HEK293 (cell line): Measurements from ENCODE around the gene TMEM184B.
A peak's percentile ranks its signal among the peaks of the same experiment; 100 is the strongest.

ENCODE experiments used
- CTCF ChIA-PET: fragments of 350-600 bp; formaldehyde crosslinking; extraction: SDS; loops from one replicate; lab custom pipeline; 2021; ENCODE audit warnings: antibody characterized with exemption; lab: Yijun Ruan, JAX
- POLR2A ChIA-PET: fragments of 300-600 bp; formaldehyde crosslinking; extraction: SDS; loops from one replicate; lab custom pipeline; 2020; ENCODE audit warnings: antibody characterized with exemption, inconsistent platforms; lab: Yijun Ruan, JAX
- H3K27ac ChIP-seq: fragments of 200-500 bp; sonication (Bioruptor generic); 2 replicates; pipeline ENCODE4 v1.5.1; 2014; ENCODE audit warnings: low read depth, low read length, control low read depth, inconsistent platforms; ENCODE audit errors: extremely low read depth
- H3K36me3 ChIP-seq, 2 experiments: fragments of 200-500 bp in 1 of 2; sonication (Bioruptor generic) in 1 of 2; 1 replicate in 1 of 2; 2 replicates in 1 of 2; pipeline ENCODE4 v1.5.1; 2014 to 2017; ENCODE audit warnings: inconsistent platforms in 2 of 2, low read length in 2 of 2; ENCODE audit not compliant: control insufficient read depth in 2 of 2, insufficient read depth in 1 of 2
- H3K4me1 ChIP-seq: fragments of 200-500 bp; sonication (Bioruptor generic); 2 replicates; pipeline ENCODE4 v1.5.1; 2014; ENCODE audit warnings: mild to moderate bottlenecking, low read length, inconsistent platforms; ENCODE audit not compliant: control insufficient read depth, insufficient read depth
- H3K4me3 ChIP-seq: 2 replicates; pipeline ENCODE4 v1.5.1; 2011; ENCODE audit warnings: low read depth, mild to moderate bottlenecking, control low read depth, low read length, moderate library complexity
- H3K9me3 ChIP-seq: fragments of 200-500 bp; sonication (Bioruptor generic); 2 replicates; pipeline ENCODE4 v1.5.1; 2014; ENCODE audit warnings: low read depth, low read length, inconsistent platforms; ENCODE audit not compliant: control insufficient read depth, insufficient read depth
- FEZF1 ChIP-seq: fragments of 450-650 bp; formaldehyde crosslinking; IDR thresholded peaks from 2 replicates; pipeline ENCODE4 v1.5.1; 2016; ENCODE audit warnings: missing biosample characterization, missing genetic modification characterization
- GLIS1 ChIP-seq: fragments of 450-650 bp; formaldehyde crosslinking; IDR thresholded peaks from 2 replicates; pipeline ENCODE4 v1.5.1; 2016; ENCODE audit warnings: missing biosample characterization, missing genetic modification characterization
- GLIS2 ChIP-seq: fragments of 450-650 bp; formaldehyde crosslinking; IDR thresholded peaks from 2 replicates; pipeline ENCODE4 v1.5.1; 2016; ENCODE audit warnings: missing biosample characterization, missing genetic modification characterization
- PRDM1 ChIP-seq: fragments of 450-650 bp; formaldehyde crosslinking; IDR thresholded peaks from 2 replicates; pipeline ENCODE4; 2016; ENCODE audit warnings: missing biosample characterization, missing genetic modification characterization
- SCRT1 ChIP-seq: fragments of 450-650 bp; formaldehyde crosslinking; IDR thresholded peaks from 2 replicates; pipeline ENCODE4 v1.5.1; 2016; ENCODE audit warnings: missing biosample characterization, missing genetic modification characterization, borderline replicate concordance
- YY1 ChIP-seq: fragments of 450-650 bp; formaldehyde crosslinking; IDR thresholded peaks from 2 replicates; pipeline ENCODE4 v1.5.1; 2018; ENCODE audit warnings: missing biosample characterization, missing genetic modification characterization
- YY2 ChIP-seq: fragments of 450-650 bp; formaldehyde crosslinking; IDR thresholded peaks from 2 replicates; pipeline ENCODE4 v1.5.1; 2016; ENCODE audit warnings: missing biosample characterization, missing genetic modification characterization
- ZBTB17 ChIP-seq: fragments of 450-650 bp; formaldehyde crosslinking; IDR thresholded peaks from 2 replicates; pipeline ENCODE4 v1.5.1; 2016; ENCODE audit warnings: missing biosample characterization, missing genetic modification characterization
- ZBTB20 ChIP-seq: fragments of 450-650 bp; formaldehyde crosslinking; IDR thresholded peaks from 2 replicates; pipeline ENCODE4 v1.5.1; 2016; ENCODE audit warnings: missing biosample characterization, missing genetic modification characterization
- ZBTB8A ChIP-seq: fragments of 450-650 bp; formaldehyde crosslinking; IDR thresholded peaks from 2 replicates; pipeline ENCODE4 v1.5.1; 2016; ENCODE audit warnings: missing biosample characterization, missing genetic modification characterization
- ZIC2 ChIP-seq: fragments of 450-650 bp; formaldehyde crosslinking; IDR thresholded peaks from 2 replicates; pipeline ENCODE4 v1.5.1; 2016; ENCODE audit warnings: missing biosample characterization, missing genetic modification characterization
- ZNF133 ChIP-seq: fragments of 450-650 bp; formaldehyde crosslinking; IDR thresholded peaks from 2 replicates; pipeline ENCODE4 v1.5.1; 2016; ENCODE audit warnings: missing biosample characterization, missing genetic modification characterization
- ZNF16 ChIP-seq: fragments of 450-650 bp; formaldehyde crosslinking; IDR thresholded peaks from 2 replicates; pipeline ENCODE4 v1.5.1; 2016; ENCODE audit warnings: low read depth, missing biosample characterization, missing genetic modification characterization
- ZNF175 ChIP-seq: fragments of 450-650 bp; formaldehyde crosslinking; IDR thresholded peaks from 2 replicates; pipeline ENCODE4 v1.5.1; 2016; ENCODE audit warnings: missing biosample characterization, missing genetic modification characterization
- ZNF248 ChIP-seq: fragments of 450-650 bp; formaldehyde crosslinking; IDR thresholded peaks from 2 replicates; pipeline ENCODE4 v1.5.1; 2017; ENCODE audit warnings: missing biosample characterization, missing genetic modification characterization
- ZNF311 ChIP-seq: fragments of 450-650 bp; formaldehyde crosslinking; IDR thresholded peaks from 2 replicates; pipeline ENCODE4 v1.5.1; 2017; ENCODE audit warnings: missing biosample characterization, missing genetic modification characterization, borderline replicate concordance
- ZNF341 ChIP-seq: fragments of 450-650 bp; formaldehyde crosslinking; IDR thresholded peaks from 2 replicates; pipeline ENCODE4; 2016; ENCODE audit warnings: low read depth, missing biosample characterization, missing genetic modification characterization
- ZNF433 ChIP-seq: fragments of 450-650 bp; formaldehyde crosslinking; IDR thresholded peaks from 2 replicates; pipeline ENCODE4 v1.5.1; 2016; ENCODE audit warnings: missing biosample characterization, missing genetic modification characterization, low read depth
- ZNF560 ChIP-seq: fragments of 450-650 bp; formaldehyde crosslinking; IDR thresholded peaks from 2 replicates; pipeline ENCODE4 v1.5.1; 2017; ENCODE audit warnings: missing biosample characterization, missing genetic modification characterization, borderline replicate concordance
- ZNF585B ChIP-seq: fragments of 450-650 bp; formaldehyde crosslinking; IDR thresholded peaks from 2 replicates; pipeline ENCODE4 v1.5.1; 2016; ENCODE audit warnings: missing biosample characterization, missing genetic modification characterization
- ZNF623 ChIP-seq: fragments of 450-650 bp; formaldehyde crosslinking; IDR thresholded peaks from 2 replicates; pipeline ENCODE4 v1.5.1; 2016; ENCODE audit warnings: missing biosample characterization, missing genetic modification characterization
- ZNF664 ChIP-seq: fragments of 450-650 bp; formaldehyde crosslinking; IDR thresholded peaks from 2 replicates; pipeline ENCODE4 v1.5.1; 2016; ENCODE audit warnings: missing biosample characterization, missing genetic modification characterization
- ZNF677 ChIP-seq: fragments of 450-650 bp; IDR thresholded peaks from 2 replicates; pipeline ENCODE4 v1.5.0; 2018; ENCODE audit warnings: missing biosample characterization, mild to moderate bottlenecking, missing genetic modification characterization, moderate library complexity
- ZNF747 ChIP-seq: fragments of 450-650 bp; formaldehyde crosslinking; IDR thresholded peaks from 2 replicates; pipeline ENCODE4 v1.5.1; 2016; ENCODE audit warnings: missing biosample characterization, missing genetic modification characterization
- TF ChIP-seq, protein P1 (sequence below): fragments of 450-650 bp; formaldehyde crosslinking; IDR thresholded peaks from 2 replicates; pipeline ENCODE4 v1.5.1; 2017; ENCODE audit warnings: missing biosample characterization, missing genetic modification characterization
- TF ChIP-seq, protein P2 (sequence below): fragments of 450-650 bp; formaldehyde crosslinking; IDR thresholded peaks from 2 replicates; pipeline ENCODE4 v1.5.1; 2016; ENCODE audit warnings: missing biosample characterization, missing genetic modification characterization
- TF ChIP-seq, protein P3 (sequence below): fragments of 450-650 bp; formaldehyde crosslinking; IDR thresholded peaks from 2 replicates; pipeline ENCODE4 v1.5.1; 2017; ENCODE audit warnings: missing biosample characterization, missing genetic modification characterization
- TF ChIP-seq, protein P4 (sequence below): fragments of 450-650 bp; formaldehyde crosslinking; IDR thresholded peaks from 2 replicates; pipeline ENCODE4 v1.5.1; 2017; ENCODE audit warnings: missing biosample characterization, missing genetic modification characterization

TMEM184B gene

DNA sequence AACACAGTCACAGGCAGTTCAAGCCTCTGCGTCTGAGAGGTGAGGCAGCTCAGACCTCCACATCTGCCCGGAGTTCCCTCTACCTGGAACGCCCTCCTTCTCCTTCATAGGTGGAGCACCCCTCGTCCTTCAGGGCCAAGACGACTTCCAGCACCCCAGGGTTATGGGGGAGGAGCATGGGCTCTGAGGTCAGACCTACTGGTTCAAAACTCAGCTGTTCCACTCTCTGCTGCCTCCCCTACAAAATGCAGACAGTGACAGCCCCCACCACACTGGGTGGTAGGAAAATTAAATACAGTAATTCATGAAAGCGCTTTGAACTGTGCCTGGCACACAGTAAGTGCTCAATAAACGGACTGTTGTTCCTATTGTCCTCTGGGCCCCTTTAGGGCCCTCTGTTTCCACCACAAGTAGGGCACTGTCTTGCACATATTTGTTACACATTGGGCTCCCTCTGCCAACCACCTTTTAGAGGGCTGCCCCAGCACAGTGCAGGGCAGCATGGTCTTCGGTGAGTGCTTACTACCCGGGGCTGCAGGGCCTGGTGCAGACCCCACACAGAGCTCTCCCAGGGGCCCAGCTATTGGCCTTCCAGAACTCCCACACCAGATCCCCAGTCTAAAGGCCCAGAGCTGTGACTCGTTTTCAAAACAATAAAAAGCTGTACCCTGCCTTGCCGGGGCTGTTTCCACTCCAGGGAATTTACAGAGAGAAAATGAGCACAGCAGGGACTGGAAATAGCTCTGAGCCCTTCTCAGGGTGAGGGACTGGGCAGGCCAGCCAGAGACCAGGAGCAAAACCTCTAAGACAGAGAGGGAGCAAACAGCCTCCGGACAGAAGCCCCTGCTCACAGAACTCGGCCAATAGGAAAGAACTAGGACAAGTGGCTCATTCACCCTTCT, 2.5 kb downstream of the TMEM184B start:
- Histone ChIP-seq H3K4me3 (no peak overlapping the region), H3K9me3 (no peaks in the 10 kb centered on the region), H3K4me1 (peaks cover 9% of the 10 kb centered on the region; the same call in 1 of the 2 replicates), H3K27ac (peak overlapping the region; percentile 5; the same call in 1 of the 2 replicates), H3K36me3 (peaks cover 0 to 13% of the 10 kb centered on the region in 2 experiments; a peak in 1 of 3 replicates)
- ChIA-PET CTCF (interaction anchor here (0.5 to 1.8 kb wide), 6 partner anchors 8 to 218 kb away, joined by 3 to 5 read pairs (median 4); no protein-coding TSS in a partner anchor), POLR2A (interaction anchor here (0.8 to 1.2 kb wide), 2 partner anchors 10 to 47 kb away, joined by 3 read pairs; no protein-coding TSS in a partner anchor)
- TF ChIP-seq ZNF311 (tag by site-specific recombination) (no peak), SCRT1 (tag by site-specific recombination) (no peak), ZNF133 (tag by site-specific recombination) (no peak), ZNF585B (tag by site-specific recombination) (no peak), FEZF1 (tag by site-specific recombination) (no peak), ZNF433 (tag by site-specific recombination) (no peak), ZNF664 (peak; percentile 95), ZNF175 (no peak), ZBTB20 (tag by site-specific recombination) (0 out of 2 replicates have a peak, but pooled peaks have one; percentile 41), ZNF560 (tag by site-specific recombination) (no peak), ZBTB17 (tag by site-specific recombination) (no peak), YY1 (no peak), ZBTB8A (tag by site-specific recombination) (no peak; the same call in 1 of the 2 replicates), GLIS2 (tag by site-specific recombination) (peak; percentile 33; the same call in 1 of the 2 replicates), ZNF248 (tag by site-specific recombination) (no peak), GLIS1 (peak; percentile 92), ZNF16 (no peak), ZNF341 (tag by site-specific recombination) (peak; percentile 86), YY2 (no peak), ZNF623 (tag by site-specific recombination) (no peak), ZIC2 (peak; percentile 85)
- TF ChIP-seq, protein P1, sequence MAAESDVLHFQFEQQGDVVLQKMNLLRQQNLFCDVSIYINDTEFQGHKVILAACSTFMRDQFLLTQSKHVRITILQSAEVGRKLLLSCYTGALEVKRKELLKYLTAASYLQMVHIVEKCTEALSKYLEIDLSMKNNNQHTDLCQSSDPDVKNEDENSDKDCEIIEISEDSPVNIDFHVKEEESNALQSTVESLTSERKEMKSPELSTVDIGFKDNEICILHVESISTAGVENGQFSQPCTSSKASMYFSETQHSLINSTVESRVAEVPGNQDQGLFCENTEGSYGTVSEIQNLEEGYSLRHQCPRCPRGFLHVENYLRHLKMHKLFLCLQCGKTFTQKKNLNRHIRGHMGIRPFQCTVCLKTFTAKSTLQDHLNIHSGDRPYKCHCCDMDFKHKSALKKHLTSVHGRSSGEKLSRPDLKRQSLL (tag by site-specific recombination) = no peak
- TF ChIP-seq, protein P2, sequence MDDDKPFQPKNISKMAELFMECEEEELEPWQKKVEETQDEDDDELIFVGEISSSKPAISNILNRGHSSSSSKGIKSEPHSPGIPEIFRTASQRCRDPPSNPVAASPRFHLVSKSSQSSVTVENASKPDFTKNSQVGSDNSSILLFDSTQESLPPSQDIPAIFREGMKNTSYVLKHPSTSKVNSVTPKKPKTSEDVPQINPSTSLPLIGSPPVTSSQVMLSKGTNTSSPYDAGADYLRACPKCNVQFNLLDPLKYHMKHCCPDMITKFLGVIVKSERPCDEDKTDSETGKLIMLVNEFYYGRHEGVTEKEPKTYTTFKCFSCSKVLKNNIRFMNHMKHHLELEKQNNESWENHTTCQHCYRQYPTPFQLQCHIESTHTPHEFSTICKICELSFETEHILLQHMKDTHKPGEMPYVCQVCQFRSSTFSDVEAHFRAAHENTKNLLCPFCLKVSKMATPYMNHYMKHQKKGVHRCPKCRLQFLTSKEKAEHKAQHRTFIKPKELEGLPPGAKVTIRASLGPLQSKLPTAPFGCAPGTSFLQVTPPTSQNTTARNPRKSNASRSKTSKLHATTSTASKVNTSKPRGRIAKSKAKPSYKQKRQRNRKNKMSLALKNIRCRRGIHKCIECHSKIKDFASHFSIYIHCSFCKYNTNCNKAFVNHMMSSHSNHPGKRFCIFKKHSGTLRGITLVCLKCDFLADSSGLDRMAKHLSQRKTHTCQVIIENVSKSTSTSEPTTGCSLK (tag by site-specific recombination) = no peak

DNA sequence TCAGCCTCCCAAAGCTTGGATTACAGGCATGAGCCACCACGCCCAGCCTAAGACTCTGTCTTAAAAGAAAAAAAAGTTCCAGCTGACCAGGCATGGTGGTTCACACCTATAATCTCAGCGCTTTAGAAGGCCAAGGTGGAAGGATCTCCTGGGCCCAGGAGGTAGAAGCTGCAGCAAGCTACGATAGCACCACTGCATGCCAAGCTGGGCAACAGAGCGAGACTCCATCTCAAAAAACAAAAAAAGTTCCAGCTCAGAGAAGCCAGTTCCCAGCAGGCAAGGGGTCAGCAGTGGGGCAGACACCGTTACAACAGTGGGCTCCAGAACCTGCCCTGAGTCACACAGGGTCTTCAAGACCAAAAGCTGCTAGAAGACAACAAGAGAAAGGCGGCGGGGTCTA, 3.3 kb downstream of the TMEM184B start:
- ChIA-PET POLR2A (interaction anchor here (0.8 kb wide), 1 partner anchor 9 kb away, joined by 3 read pairs; no protein-coding TSS in a partner anchor), CTCF (interaction anchor here (1.0 to 1.7 kb wide), 2 partner anchors 29 to 154 kb away, joined by 3 to 5 read pairs; no protein-coding TSS in a partner anchor)
- H3K4me1 ChIP-seq = peaks cover 9% of the 10 kb centered on the region; the same call in 1 of the 2 replicates
- H3K27ac ChIP-seq = no peak overlapping the region
- no peaks in the 10 kb centered on the region for H3K9me3 ChIP-seq
- no peak overlapping the region for H3K4me3 ChIP-seq
- peaks cover 0 to 22% of the 10 kb centered on the region in 2 experiments; a peak in 1 of 3 replicates for H3K36me3 ChIP-seq
- TF ChIP-seq PRDM1 = no peak
- TF ChIP-seq, protein P3, sequence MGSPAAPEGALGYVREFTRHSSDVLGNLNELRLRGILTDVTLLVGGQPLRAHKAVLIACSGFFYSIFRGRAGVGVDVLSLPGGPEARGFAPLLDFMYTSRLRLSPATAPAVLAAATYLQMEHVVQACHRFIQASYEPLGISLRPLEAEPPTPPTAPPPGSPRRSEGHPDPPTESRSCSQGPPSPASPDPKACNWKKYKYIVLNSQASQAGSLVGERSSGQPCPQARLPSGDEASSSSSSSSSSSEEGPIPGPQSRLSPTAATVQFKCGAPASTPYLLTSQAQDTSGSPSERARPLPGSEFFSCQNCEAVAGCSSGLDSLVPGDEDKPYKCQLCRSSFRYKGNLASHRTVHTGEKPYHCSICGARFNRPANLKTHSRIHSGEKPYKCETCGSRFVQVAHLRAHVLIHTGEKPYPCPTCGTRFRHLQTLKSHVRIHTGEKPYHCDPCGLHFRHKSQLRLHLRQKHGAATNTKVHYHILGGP (tag by site-specific recombination) = no peak
- TF ChIP-seq, protein P4, sequence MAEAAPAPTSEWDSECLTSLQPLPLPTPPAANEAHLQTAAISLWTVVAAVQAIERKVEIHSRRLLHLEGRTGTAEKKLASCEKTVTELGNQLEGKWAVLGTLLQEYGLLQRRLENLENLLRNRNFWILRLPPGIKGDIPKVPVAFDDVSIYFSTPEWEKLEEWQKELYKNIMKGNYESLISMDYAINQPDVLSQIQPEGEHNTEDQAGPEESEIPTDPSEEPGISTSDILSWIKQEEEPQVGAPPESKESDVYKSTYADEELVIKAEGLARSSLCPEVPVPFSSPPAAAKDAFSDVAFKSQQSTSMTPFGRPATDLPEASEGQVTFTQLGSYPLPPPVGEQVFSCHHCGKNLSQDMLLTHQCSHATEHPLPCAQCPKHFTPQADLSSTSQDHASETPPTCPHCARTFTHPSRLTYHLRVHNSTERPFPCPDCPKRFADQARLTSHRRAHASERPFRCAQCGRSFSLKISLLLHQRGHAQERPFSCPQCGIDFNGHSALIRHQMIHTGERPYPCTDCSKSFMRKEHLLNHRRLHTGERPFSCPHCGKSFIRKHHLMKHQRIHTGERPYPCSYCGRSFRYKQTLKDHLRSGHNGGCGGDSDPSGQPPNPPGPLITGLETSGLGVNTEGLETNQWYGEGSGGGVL = no peak
- no peak for TF ChIP-seq ZNF677 (tag by site-specific recombination)
- TF ChIP-seq ZNF747 (tag by site-specific recombination) = no peak
- TF ChIP-seq, protein P1 (tag by site-specific recombination) = no peak
